ENCODE data around the gene PRRC1.

GRCh38 chr5:127505905-127506304, 11.5 kb upstream of the PRRC1 start:
- TF ChIP-seq CTCF (IDR thresholded peaks at IDR 0.05) (no peak), POLR2A (IDR thresholded peaks at IDR 0.05) (no peak)

All from adrenal gland (tissue), 5 donors.